ENCODE data around the gene WDR75. TPM values are rescaled to one million over a fixed set of nuclear protein-coding genes. Genes with fewer than 3 reads are reported as not detected.

The WDR75 gene
- total RNA-seq, 2 experiments from 2014 or later, result 55.7 to 79.6 TPM

GRCh38 chr2:189394525-189394924, 46.7 kb upstream of the WDR75 start:
- ChIA-PET POLR2A (interaction anchor here (0.7 kb wide), 1 partner anchor 246 kb away, joined by 3 read pairs; no protein-coding TSS in a partner anchor), CTCF (ENCODE audit: unreplicated experiment) (no interaction called here)
- no peaks in the 10 kb centered on the region for H3K4me1 ChIP-seq (ENCODE audit: insufficient read depth, low read length, poor library complexity, severe bottlenecking)
- DNase-seq (ENCODE audit: low spot score), result no peak
- H2AFZ ChIP-seq (ENCODE audit: low read length), result no peak overlapping the region
- no peaks in the 10 kb centered on the region for H3K36me3 ChIP-seq (ENCODE audit: insufficient read depth, low read length)
- H3K79me2 ChIP-seq (ENCODE audit: insufficient read depth, low read depth, low read length), result no peaks in the 10 kb centered on the region
- no peak overlapping the region for H3K4me3 ChIP-seq (ENCODE audit: low read depth, low read length, poor library complexity, severe bottlenecking)
- no peak overlapping the region for H3K4me2 ChIP-seq (ENCODE audit: low read length)
- TF ChIP-seq EZH2phosphoT487 (IDR thresholded peaks at IDR 0.05; ENCODE audit: borderline replicate concordance, low read depth, low read length) (no peak), CTCF (conservative IDR thresholded peaks at IDR 0.05; ENCODE audit: low read length) (no peak)
- no peaks in the 10 kb centered on the region for H3K9me3 ChIP-seq (ENCODE audit: low read length)
- intact Hi-C loops (cut with micrococcal nuclease; ENCODE audit: unreplicated experiment), result no loop called here
- no peaks in the 10 kb centered on the region for H4K20me1 ChIP-seq (ENCODE audit: insufficient read depth, low read length)
- no peaks in the 10 kb centered on the region for H3K9me2 ChIP-seq (ENCODE audit: insufficient read depth, low read length)
- H3K27ac ChIP-seq (ENCODE audit: low read depth, low read length, poor library complexity, severe bottlenecking), result no peak overlapping the region
- BruUV-seq (replicated peaks), result no TSS peak

DNA sequence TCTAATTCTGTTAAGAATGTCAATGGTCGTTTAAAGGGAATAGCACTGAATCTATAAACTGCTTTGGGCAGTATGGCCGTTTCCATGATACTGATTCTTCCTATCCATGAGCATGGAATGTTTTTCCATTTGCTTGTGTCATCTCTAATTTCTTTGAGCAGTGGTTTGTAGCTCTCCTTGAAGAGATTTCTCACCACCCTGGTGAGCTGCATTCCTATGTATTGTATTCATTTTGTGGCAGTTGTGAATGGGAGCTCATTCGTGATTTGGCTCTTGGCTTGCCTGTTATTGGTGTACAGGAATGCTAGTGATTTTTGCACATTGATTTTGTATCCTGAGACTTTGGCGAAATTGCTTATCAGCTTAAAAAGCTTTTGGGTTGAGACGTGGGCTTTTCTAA, 38.3 kb upstream of the WDR75 start:
- no peaks in the 10 kb centered on the region for H3K4me1 ChIP-seq (ENCODE audit: insufficient read depth, low read length, poor library complexity, severe bottlenecking)
- H3K9me3 ChIP-seq (ENCODE audit: low read length), result no peaks in the 10 kb centered on the region
- H3K4me2 ChIP-seq (ENCODE audit: low read length), result no peak overlapping the region
- H3K36me3 ChIP-seq (ENCODE audit: insufficient read depth, low read length), result no peaks in the 10 kb centered on the region
- ChIA-PET POLR2A (interaction anchor here (0.7 kb wide), 1 partner anchor 558 kb away, joined by 3 read pairs; no protein-coding TSS in a partner anchor), CTCF (ENCODE audit: unreplicated experiment) (no interaction called here)
- no TSS peak for BruUV-seq (replicated peaks)
- TF ChIP-seq CTCF (conservative IDR thresholded peaks at IDR 0.05; ENCODE audit: low read length) (no peak), EZH2phosphoT487 (IDR thresholded peaks at IDR 0.05; ENCODE audit: borderline replicate concordance, low read depth, low read length) (no peak)
- no peak overlapping the region for H2AFZ ChIP-seq (ENCODE audit: low read length)
- no peaks in the 10 kb centered on the region for H3K9me2 ChIP-seq (ENCODE audit: insufficient read depth, low read length)
- no peak overlapping the region for H3K4me3 ChIP-seq (ENCODE audit: low read depth, low read length, poor library complexity, severe bottlenecking)
- no peak overlapping the region for H3K27ac ChIP-seq (ENCODE audit: low read depth, low read length, poor library complexity, severe bottlenecking)
- intact Hi-C loops (cut with micrococcal nuclease; ENCODE audit: unreplicated experiment), result no loop called here
- H3K79me2 ChIP-seq (ENCODE audit: insufficient read depth, low read depth, low read length), result no peaks in the 10 kb centered on the region
- no peaks in the 10 kb centered on the region for H4K20me1 ChIP-seq (ENCODE audit: insufficient read depth, low read length)
- no peak for DNase-seq (ENCODE audit: low spot score)

GRCh38 chr2:189406586-189407233, 34.6 kb upstream of the WDR75 start:
- no peak overlapping the region for H3K4me2 ChIP-seq (ENCODE audit: low read length)
- DNase-seq (ENCODE audit: low spot score), result no peak
- no peak overlapping the region for H2AFZ ChIP-seq (ENCODE audit: low read length)
- TF ChIP-seq EZH2phosphoT487 (IDR thresholded peaks at IDR 0.05; ENCODE audit: borderline replicate concordance, low read depth, low read length) (no peak), CTCF (conservative IDR thresholded peaks at IDR 0.05; ENCODE audit: low read length) (no peak)
- no peaks in the 10 kb centered on the region for H4K20me1 ChIP-seq (ENCODE audit: insufficient read depth, low read length)
- no peaks in the 10 kb centered on the region for H3K79me2 ChIP-seq (ENCODE audit: insufficient read depth, low read depth, low read length)
- no peak overlapping the region for H3K27ac ChIP-seq (ENCODE audit: low read depth, low read length, poor library complexity, severe bottlenecking)
- H3K36me3 ChIP-seq (ENCODE audit: insufficient read depth, low read length), result no peaks in the 10 kb centered on the region
- BruUV-seq (replicated peaks), result no TSS peak
- H3K9me3 ChIP-seq (ENCODE audit: low read length), result no peaks in the 10 kb centered on the region
- H3K4me1 ChIP-seq (ENCODE audit: insufficient read depth, low read length, poor library complexity, severe bottlenecking), result no peaks in the 10 kb centered on the region
- no peak overlapping the region for H3K4me3 ChIP-seq (ENCODE audit: low read depth, low read length, poor library complexity, severe bottlenecking)
- ChIA-PET POLR2A (interaction anchor here (0.9 to 1.6 kb wide), 2 partner anchors 11 to 21 kb away, joined by 3 read pairs; no protein-coding TSS in a partner anchor), CTCF (ENCODE audit: unreplicated experiment) (no interaction called here)
- no peaks in the 10 kb centered on the region for H3K9me2 ChIP-seq (ENCODE audit: insufficient read depth, low read length)
- intact Hi-C loops (cut with micrococcal nuclease; ENCODE audit: unreplicated experiment), result no loop called here

Data from OCI-LY7 (cell line).